Bronchial epithelial cell (primary cell): Measurements from ENCODE around the gene IQCN. TPM values are rescaled to one million over a fixed set of nuclear protein-coding genes. Genes with fewer than 3 reads are reported as not detected.

Source experiments
- DNase-seq: peaks from one replicate; pipeline ENCODE4 v3.0.0-alpha.2; 2010; ENCODE audit warnings: low read depth
- FAIRE-seq: peaks from 2 replicates; lab custom pipeline; 2011; peaks lifted over from hg19 to GRCh38; lab: Jason Lieb, UNC
- H3K27me3 ChIP-seq: 2 replicates; pipeline ENCODE4 v1.5.1; 2011; ENCODE audit warnings: low read length; ENCODE audit not compliant: control insufficient read depth, insufficient read depth
- H3K36me3 ChIP-seq: 2 replicates; pipeline ENCODE4 v1.5.1; 2011; ENCODE audit warnings: low read length; ENCODE audit not compliant: control insufficient read depth, insufficient read depth
- H3K4me3 ChIP-seq: 2 replicates; pipeline ENCODE4 v1.5.1; 2011; ENCODE audit warnings: mild to moderate bottlenecking, low read depth, low read length, control low read depth
- CTCF ChIP-seq: IDR thresholded peaks from 2 replicates; pipeline ENCODE4 v1.5.1; 2011; ENCODE audit warnings: mild to moderate bottlenecking, moderate library complexity, low read length, control low read depth, inconsistent platforms; ENCODE audit not compliant: insufficient read depth, severe bottlenecking
- total RNA-seq: library from RNA; depleted of rRNA; stranded (reverse); fragments of >200 nt; gene quantifications from 2 replicates; pipeline ENCODE4 v1.2.1, GENCODE V29; 2014

Gene IQCN
- total RNA-seq, 1 donor from 2014 or later, result not detected

DNA sequence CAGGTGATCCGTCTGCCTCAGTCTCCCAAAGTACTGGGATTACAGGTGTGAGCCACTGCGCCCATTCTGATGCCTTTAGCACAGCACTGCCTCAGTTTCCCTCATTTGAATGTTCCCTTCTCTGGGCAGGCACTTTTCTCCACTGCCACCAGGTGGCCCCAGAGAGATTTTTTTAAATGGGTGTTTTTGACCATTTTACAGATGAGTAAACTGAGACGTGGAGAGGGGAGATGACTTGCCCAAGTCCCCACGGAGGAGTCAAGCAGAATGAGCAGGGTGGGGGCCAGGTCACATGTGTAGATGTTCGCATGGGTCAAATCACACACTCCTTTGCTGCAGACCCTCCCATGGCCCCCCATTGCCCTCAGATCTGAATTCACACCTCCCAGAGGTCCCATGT lies 44.8 kb downstream of the IQCN start:
- Histone ChIP-seq H3K27me3 (peaks cover 14% of the 10 kb centered on the region), H3K36me3 (no peaks in the 10 kb centered on the region), H3K4me3 (no peak overlapping the region)
- DNase-seq (no peak), FAIRE-seq (no peak)
- peak; percentile 34 for TF ChIP-seq CTCF

GRCh38 chr19:18227781-18228271 lies 46.4 kb downstream of the IQCN start:
- TF ChIP-seq CTCF, result no peak
- no peak for FAIRE-seq
- peaks cover 14% of the 10 kb centered on the region for H3K27me3 ChIP-seq
- H3K4me3 ChIP-seq, result no peak overlapping the region
- DNase-seq, result no peak
- H3K36me3 ChIP-seq, result no peaks in the 10 kb centered on the region

DNA sequence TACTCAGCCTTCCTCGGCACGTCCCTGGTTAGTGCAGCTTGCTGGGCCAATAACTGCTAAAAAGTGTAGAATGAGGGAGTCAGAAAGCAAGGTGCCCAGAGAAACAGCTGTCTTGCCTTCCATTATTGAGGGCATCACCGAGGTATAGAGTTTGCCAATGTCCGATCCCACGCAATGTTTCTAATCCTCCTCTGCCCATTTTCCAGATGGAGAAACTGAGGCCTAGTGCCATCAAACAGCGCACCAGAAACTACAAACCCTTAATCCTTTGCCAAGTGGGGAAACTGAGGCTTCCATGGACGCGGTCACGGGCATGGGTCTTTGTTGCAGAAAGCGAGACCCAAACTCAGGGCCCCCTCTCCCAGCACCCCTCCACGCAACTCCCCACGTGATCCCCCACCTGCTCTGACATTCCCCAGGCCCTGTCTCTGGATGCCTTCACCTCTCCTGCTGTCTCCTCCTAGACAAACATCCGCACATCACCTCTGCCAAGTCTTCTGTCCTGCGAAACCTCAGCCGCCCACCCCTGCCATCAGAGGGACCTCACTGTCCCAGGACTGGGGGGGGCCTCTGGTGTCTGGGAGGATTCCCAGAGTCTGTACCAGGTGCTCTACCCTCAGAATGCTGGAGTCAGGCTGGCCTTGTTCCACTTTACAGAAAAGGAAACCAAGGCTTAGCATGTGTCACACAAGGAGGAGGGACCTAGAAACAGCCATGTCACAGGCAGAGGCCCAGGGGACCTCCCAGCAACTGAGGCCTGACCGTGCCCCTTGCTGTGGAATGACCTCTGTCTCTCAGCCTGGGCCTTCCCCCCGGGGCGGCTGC lies 47.1 kb downstream of the IQCN start:
- FAIRE-seq (no peak), DNase-seq (no peak)
- Histone ChIP-seq H3K36me3 (no peaks in the 10 kb centered on the region), H3K27me3 (peaks cover 14% of the 10 kb centered on the region), H3K4me3 (no peak overlapping the region)
- no peak for TF ChIP-seq CTCF

GRCh38 chr19:18225702-18226468 lies 48.4 kb downstream of the IQCN start, which contains the start of gene PDE4C:
TSS of gene PDE4C (minus strand) at chr19:18226438. CDS start at chr19:18226415, 23 bp downstream.
- DNase-seq (no peak), FAIRE-seq (no peak)
- Histone ChIP-seq H3K36me3 (no peaks in the 10 kb centered on the region), H3K4me3 (no peak within 1 kb of the TSS), H3K27me3 (peaks cover 11% of the 10 kb centered on the region)
- TF ChIP-seq CTCF, result no peak

GRCh38 chr19:18225355-18225701 lies 48.9 kb downstream of the IQCN start:
- H3K27me3 ChIP-seq, result peaks cover 11% of the 10 kb centered on the region
- H3K4me3 ChIP-seq, result no peak overlapping the region
- H3K36me3 ChIP-seq, result no peaks in the 10 kb centered on the region
- DNase-seq (no peak), FAIRE-seq (no peak)
- TF ChIP-seq CTCF, result no peak
